ENCODE results near the gene MUC5AC.

MUC5AC gene

GRCh38 chr11:1231396-1232020 is 73.8 kb downstream of the MUC5AC start:
- H3K27ac ChIP-seq (ENCODE audit: low read length), result no peak overlapping the region

GRCh38 chr11:1232021-1232882 is 74.5 kb downstream of the MUC5AC start:
- Histone ChIP-seq H3K27ac (ENCODE audit: low read length) (no peak overlapping the region), H3K79me2 (ENCODE audit: low read length) (no peaks in the 10 kb centered on the region), H3K9me3 (ENCODE audit: insufficient read depth, low read length) (no peaks in the 10 kb centered on the region), H3K9ac (ENCODE audit: low read length) (no peak overlapping the region), H3K4me3 (ENCODE audit: low read length) (no peak overlapping the region), H4K20me1 (ENCODE audit: insufficient read depth, low read length) (no peaks in the 10 kb centered on the region), H3K27me3 (ENCODE audit: low read depth, low read length) (no peaks in the 10 kb centered on the region), H3K4me1 (ENCODE audit: low read length) (no peaks in the 10 kb centered on the region), H2AFZ (ENCODE audit: low read depth, low read length) (no peak overlapping the region), H3K36me3 (replicated peaks; ENCODE audit: low read depth, low read length) (no peaks in the 10 kb centered on the region), H3K4me2 (ENCODE audit: low read length) (no peak overlapping the region)
- TF ChIP-seq CTCF (IDR thresholded peaks at IDR 0.05; ENCODE audit: low read depth, low read length) (no peak), EZH2phosphoT487 (IDR thresholded peaks at IDR 0.05; ENCODE audit: low read depth) (no peak)

More at GRCh38 chr11:1231396-1232020, 73.8 kb downstream of the MUC5AC start:
- Histone ChIP-seq H3K4me1 (ENCODE audit: low read length) (no peaks in the 10 kb centered on the region), H3K9ac (ENCODE audit: low read length) (no peak overlapping the region), H3K9me3 (ENCODE audit: insufficient read depth, low read length) (no peaks in the 10 kb centered on the region), H2AFZ (ENCODE audit: low read depth, low read length) (no peak overlapping the region), H4K20me1 (ENCODE audit: insufficient read depth, low read length) (no peaks in the 10 kb centered on the region), H3K4me3 (ENCODE audit: low read length) (no peak overlapping the region), H3K79me2 (ENCODE audit: low read length) (no peaks in the 10 kb centered on the region), H3K36me3 (replicated peaks; ENCODE audit: low read depth, low read length) (no peaks in the 10 kb centered on the region), H3K4me2 (ENCODE audit: low read length) (no peak overlapping the region), H3K27me3 (ENCODE audit: low read depth, low read length) (no peaks in the 10 kb centered on the region)
- TF ChIP-seq EZH2phosphoT487 (IDR thresholded peaks at IDR 0.05; ENCODE audit: low read depth) (no peak), CTCF (IDR thresholded peaks at IDR 0.05; ENCODE audit: low read depth, low read length) (no peak)

GRCh38 chr11:1232883-1233321 is 75.1 kb downstream of the MUC5AC start:
- no peaks in the 10 kb centered on the region for H3K9me3 ChIP-seq (ENCODE audit: insufficient read depth, low read length)
- TF ChIP-seq EZH2phosphoT487 (IDR thresholded peaks at IDR 0.05; ENCODE audit: low read depth) (no peak), CTCF (IDR thresholded peaks at IDR 0.05; ENCODE audit: low read depth, low read length) (no peak)
- no peak overlapping the region for H3K4me3 ChIP-seq (ENCODE audit: low read length)
- no peaks in the 10 kb centered on the region for H4K20me1 ChIP-seq (ENCODE audit: insufficient read depth, low read length)
- no peak overlapping the region for H3K4me2 ChIP-seq (ENCODE audit: low read length)
- no peak overlapping the region for H2AFZ ChIP-seq (ENCODE audit: low read depth, low read length)
- H3K27me3 ChIP-seq (ENCODE audit: low read depth, low read length), result no peaks in the 10 kb centered on the region
- H3K4me1 ChIP-seq (ENCODE audit: low read length), result no peaks in the 10 kb centered on the region
- no peak overlapping the region for H3K9ac ChIP-seq (ENCODE audit: low read length)
- no peaks in the 10 kb centered on the region for H3K79me2 ChIP-seq (ENCODE audit: low read length)
- H3K27ac ChIP-seq (ENCODE audit: low read length), result no peak overlapping the region
- H3K36me3 ChIP-seq (replicated peaks; ENCODE audit: low read depth, low read length), result no peaks in the 10 kb centered on the region

- Histone ChIP-seq H4K20me1 (ENCODE audit: insufficient read depth, low read length) (no peaks in the 10 kb centered on the region), H3K9ac (ENCODE audit: low read length) (no peak overlapping the region), H3K79me2 (ENCODE audit: low read length) (no peaks in the 10 kb centered on the region), H3K4me2 (ENCODE audit: low read length) (no peak overlapping the region), H3K27me3 (ENCODE audit: low read depth, low read length) (no peaks in the 10 kb centered on the region), H3K36me3 (replicated peaks; ENCODE audit: low read depth, low read length) (no peaks in the 10 kb centered on the region), H3K9me3 (ENCODE audit: insufficient read depth, low read length) (no peaks in the 10 kb centered on the region), H3K4me1 (ENCODE audit: low read length) (no peaks in the 10 kb centered on the region), H3K4me3 (ENCODE audit: low read length) (no peak overlapping the region), H2AFZ (ENCODE audit: low read depth, low read length) (no peak overlapping the region), H3K27ac (ENCODE audit: low read length) (no peak overlapping the region)
- TF ChIP-seq CTCF (IDR thresholded peaks at IDR 0.05; ENCODE audit: low read depth, low read length) (no peak; the same call in 1 of the 2 replicates), EZH2phosphoT487 (IDR thresholded peaks at IDR 0.05; ENCODE audit: low read depth) (no peak)
These were observed 75.7 kb downstream of the MUC5AC start for GRCh38 chr11:1233351-1234053.
